ENCODE data around the gene WNT5A. TPM values are rescaled to one million over a fixed set of nuclear protein-coding genes. Genes with fewer than 3 reads are reported as not detected.
"Not testable (repeated sequence)": the region's sequence is repeated elsewhere in the genome, so short reads cannot be mapped to it uniquely, and the experiment has no call there.

WNT5A gene
- total and polyA plus RNA-seq, 2 donors (not counting 1 experiment from before 2014, with no cell fraction given) = not detected

DNA sequence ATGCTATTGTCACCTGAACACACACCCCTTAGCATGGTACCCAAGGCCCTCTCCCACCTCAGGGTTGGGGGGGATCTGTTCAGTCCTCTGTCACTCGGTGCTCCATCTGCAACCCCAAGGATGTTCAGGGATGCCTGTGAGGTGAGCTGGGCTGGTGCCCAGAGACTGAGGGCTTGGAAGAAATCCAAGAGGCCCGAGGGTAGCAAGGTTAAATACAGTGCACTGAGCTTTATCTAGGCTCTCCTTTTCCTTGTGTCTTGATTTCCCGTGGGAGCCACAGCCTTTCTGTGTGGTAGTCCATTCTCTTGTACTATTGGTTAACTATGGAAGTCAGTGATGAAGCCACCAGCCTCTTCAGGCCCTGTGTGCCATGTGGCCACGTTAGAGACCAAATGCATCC is 18.7 kb upstream of the WNT5A start:
- no peak overlapping the region for H3K27ac Mint-ChIP-seq
- POLR2A ChIA-PET = no interaction called here
- CTCF ChIA-PET = no interaction called here
- Histone ChIP-seq H3K9me3 (ENCODE audit: control extremely low read depth in 1 of 3, control insufficient read depth in 2 of 3, insufficient read depth in 1 of 3, low read length in 2 of 3) (no peaks in the 10 kb centered on the region), H3K79me2 (ENCODE audit: control insufficient read depth, insufficient read depth, low read length) (no peaks in the 10 kb centered on the region), H3K4me2 (replicated peaks; ENCODE audit: low read depth, low read length, poor library complexity, severe bottlenecking) (no peak overlapping the region), H3K4me3 (ENCODE audit: control extremely low read depth in 1 of 5, extremely low read depth in 1 of 5, insufficient read depth in 1 of 5, low read depth in 2 of 5, low read length in 4 of 5) (no peak overlapping the region), H3K36me3 (replicated peaks in 1 of 2; ENCODE audit: control extremely low read depth in 1 of 2, control insufficient read depth in 1 of 2, extremely low read depth in 1 of 2, insufficient read depth in 2 of 2, low read length in 1 of 2) (no peaks in the 10 kb centered on the region), H3K9ac (ENCODE audit: low read length) (no peak overlapping the region), H2AFZ (ENCODE audit: insufficient read depth, low read depth, low read length, poor library complexity, severe bottlenecking) (no peak overlapping the region), H3K27me3 (replicated peaks in 1 of 4; ENCODE audit: control extremely low read depth in 1 of 4, control insufficient read depth in 3 of 4, insufficient read depth in 4 of 4, low read length in 3 of 4) (no peaks in the 10 kb centered on the region), H3K27ac (ENCODE audit: low read length in 2 of 2) (no peak overlapping the region), H4K20me1 (ENCODE audit: control insufficient read depth, insufficient read depth, low read length, poor library complexity, severe bottlenecking) (no peaks in the 10 kb centered on the region), H3K4me1 (ENCODE audit: control insufficient read depth in 2 of 2, insufficient read depth in 2 of 2, low read length in 2 of 2) (no peaks in the 10 kb centered on the region)
- no peaks in the 10 kb centered on the region for H3K4me1 Mint-ChIP-seq
- TF ChIP-seq EZH2 (IDR thresholded peaks at IDR 0.05; ENCODE audit: borderline replicate concordance, insufficient read depth, low read depth, low read length, poor library complexity, severe bottlenecking) = no peak
- TF ChIP-seq, protein P1, sequence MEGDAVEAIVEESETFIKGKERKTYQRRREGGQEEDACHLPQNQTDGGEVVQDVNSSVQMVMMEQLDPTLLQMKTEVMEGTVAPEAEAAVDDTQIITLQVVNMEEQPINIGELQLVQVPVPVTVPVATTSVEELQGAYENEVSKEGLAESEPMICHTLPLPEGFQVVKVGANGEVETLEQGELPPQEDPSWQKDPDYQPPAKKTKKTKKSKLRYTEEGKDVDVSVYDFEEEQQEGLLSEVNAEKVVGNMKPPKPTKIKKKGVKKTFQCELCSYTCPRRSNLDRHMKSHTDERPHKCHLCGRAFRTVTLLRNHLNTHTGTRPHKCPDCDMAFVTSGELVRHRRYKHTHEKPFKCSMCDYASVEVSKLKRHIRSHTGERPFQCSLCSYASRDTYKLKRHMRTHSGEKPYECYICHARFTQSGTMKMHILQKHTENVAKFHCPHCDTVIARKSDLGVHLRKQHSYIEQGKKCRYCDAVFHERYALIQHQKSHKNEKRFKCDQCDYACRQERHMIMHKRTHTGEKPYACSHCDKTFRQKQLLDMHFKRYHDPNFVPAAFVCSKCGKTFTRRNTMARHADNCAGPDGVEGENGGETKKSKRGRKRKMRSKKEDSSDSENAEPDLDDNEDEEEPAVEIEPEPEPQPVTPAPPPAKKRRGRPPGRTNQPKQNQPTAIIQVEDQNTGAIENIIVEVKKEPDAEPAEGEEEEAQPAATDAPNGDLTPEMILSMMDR (IDR thresholded peaks at IDR 0.05) = no peak
- no peaks in the 10 kb centered on the region for H3K9me3 Mint-ChIP-seq (ENCODE audit: insufficient read depth)
- WGBS (ENCODE audit: insufficient coverage) = 80% methylated on average over 3 of the region's 4 CpGs
- intact Hi-C loops (cut with micrococcal nuclease) = no loop called here
- no peak overlapping the region for H3K4me3 Mint-ChIP-seq
- H3K27me3 Mint-ChIP-seq = peaks cover 2% of the 10 kb centered on the region
- no peak for ATAC-seq (ENCODE audit: low read depth)
- DNase-seq = no peak

DNA sequence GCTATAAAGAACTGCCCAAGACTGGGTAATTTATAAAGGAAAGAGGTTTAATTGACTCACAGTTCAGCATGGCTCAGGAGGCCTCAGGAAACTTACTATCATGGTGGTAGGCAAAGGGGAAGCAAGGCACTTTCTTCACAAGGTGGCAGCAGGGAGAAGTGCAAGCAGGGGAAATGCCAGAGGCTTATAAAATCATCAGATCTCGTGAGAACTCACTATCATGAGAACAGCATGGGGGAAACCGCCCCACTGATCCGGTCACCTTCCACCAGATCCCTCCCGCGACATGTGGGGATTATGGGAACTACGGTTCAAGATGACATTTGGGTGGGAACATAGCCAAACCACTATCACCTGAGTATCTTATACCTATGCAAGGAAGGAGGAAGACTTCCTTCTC is 18.0 kb upstream of the WNT5A start:
- H3K27ac ChIP-seq (ENCODE audit: low read length in 2 of 2); ATAC-seq (ENCODE audit: low read depth); H3K4me1 ChIP-seq (ENCODE audit: control insufficient read depth in 2 of 2, insufficient read depth in 2 of 2, low read length in 2 of 2); H3K27me3 ChIP-seq (replicated peaks in 1 of 4; ENCODE audit: control extremely low read depth in 1 of 4, control insufficient read depth in 3 of 4, insufficient read depth in 4 of 4, low read length in 3 of 4); H3K4me3 Mint-ChIP-seq; H3K4me2 ChIP-seq (replicated peaks; ENCODE audit: low read depth, low read length, poor library complexity, severe bottlenecking); POLR2A ChIA-PET; H3K4me3 ChIP-seq (ENCODE audit: control extremely low read depth in 1 of 5, extremely low read depth in 1 of 5, insufficient read depth in 1 of 5, low read depth in 2 of 5, low read length in 4 of 5); H3K27ac Mint-ChIP-seq; H3K27me3 Mint-ChIP-seq; H3K9me3 ChIP-seq (ENCODE audit: control extremely low read depth in 1 of 3, control insufficient read depth in 2 of 3, insufficient read depth in 1 of 3, low read length in 2 of 3); H3K9me3 Mint-ChIP-seq (ENCODE audit: insufficient read depth); H4K20me1 ChIP-seq (ENCODE audit: control insufficient read depth, insufficient read depth, low read length, poor library complexity, severe bottlenecking); H2AFZ ChIP-seq (ENCODE audit: insufficient read depth, low read depth, low read length, poor library complexity, severe bottlenecking); H3K79me2 ChIP-seq (ENCODE audit: control insufficient read depth, insufficient read depth, low read length); intact Hi-C loops (cut with micrococcal nuclease); H3K9ac ChIP-seq (ENCODE audit: low read length); H3K4me1 Mint-ChIP-seq; DNase-seq; CTCF ChIA-PET; H3K36me3 ChIP-seq (replicated peaks in 1 of 2; ENCODE audit: control extremely low read depth in 1 of 2, control insufficient read depth in 1 of 2, extremely low read depth in 1 of 2, insufficient read depth in 2 of 2, low read length in 1 of 2): not testable (repeated sequence)
- WGBS (ENCODE audit: insufficient coverage) = 0% methylated on average over 1 of the region's 6 CpGs
